ENCODE data around the gene GAREM1.

- no peak for TF ChIP-seq CTCF (IDR thresholded peaks at IDR 0.05)
- no peak for TF ChIP-seq TCF7L2 (IDR thresholded peaks at IDR 0.05; ENCODE audit: low read depth, low read length)
Measured at GRCh38 chr18:32372381-32373061, 98.2 kb downstream of the GAREM1 start.

Measured in Panc1 (cell line).